ENCODE data around the gene MET.
"Not testable (repeated sequence)": the region's sequence is repeated elsewhere in the genome, so short reads cannot be mapped to it uniquely, and the experiment has no call there.

The MET gene

GRCh38 chr7:116805100-116805544, 133.1 kb downstream of the MET start:
- no peak overlapping the region for H3K4me3 ChIP-seq (ENCODE audit: low read depth, low read length)

- no peak overlapping the region for H3K4me3 ChIP-seq (ENCODE audit: low read depth, low read length)
Observed at GRCh38 chr7:116806046-116806944, 134.3 kb downstream of the MET start.

- no peak overlapping the region for H3K4me3 ChIP-seq (ENCODE audit: low read depth, low read length)
Observed at GRCh38 chr7:116807011-116807560, 135.1 kb downstream of the MET start.

- no peak overlapping the region for H3K4me3 ChIP-seq (ENCODE audit: low read depth, low read length)
Observed at GRCh38 chr7:116809636-116810266, 137.8 kb downstream of the MET start.

- H3K4me3 ChIP-seq (ENCODE audit: low read depth, low read length), result no peak overlapping the region
Observed at GRCh38 chr7:116810267-116811116, 138.5 kb downstream of the MET start.

GRCh38 chr7:116811768-116812167, 139.8 kb downstream of the MET start:
- no peak overlapping the region for H3K4me3 ChIP-seq (ENCODE audit: low read depth, low read length)

GRCh38 chr7:116812860-116813259, 140.9 kb downstream of the MET start:
- H3K4me3 ChIP-seq (ENCODE audit: low read depth, low read length), result no peak overlapping the region

GRCh38 chr7:116813371-116813770, 141.4 kb downstream of the MET start:
- not testable (repeated sequence) for H3K4me3 ChIP-seq (ENCODE audit: low read depth, low read length)

GRCh38 chr7:116815041-116815440, 143.0 kb downstream of the MET start:
- no peak overlapping the region for H3K4me3 ChIP-seq (ENCODE audit: low read depth, low read length)

- H3K4me3 ChIP-seq (ENCODE audit: low read depth, low read length), result no peak overlapping the region
Observed at GRCh38 chr7:116820149-116820548, 148.2 kb downstream of the MET start.

- not testable (repeated sequence) for H3K4me3 ChIP-seq (ENCODE audit: low read depth, low read length)
Observed at GRCh38 chr7:116821647-116822046, 149.7 kb downstream of the MET start.

- H3K4me3 ChIP-seq (ENCODE audit: low read depth, low read length), result no peak overlapping the region
Observed at GRCh38 chr7:116824449-116824848, 152.5 kb downstream of the MET start.

- no peak overlapping the region for H3K4me3 ChIP-seq (ENCODE audit: low read depth, low read length)
Observed at GRCh38 chr7:116828281-116828680, 156.3 kb downstream of the MET start.

GRCh38 chr7:116829041-116829440, 157.0 kb downstream of the MET start:
- H3K4me3 ChIP-seq (ENCODE audit: low read depth, low read length), result no peak overlapping the region

- H3K4me3 ChIP-seq (ENCODE audit: low read depth, low read length), result no peak overlapping the region
Observed at GRCh38 chr7:116829493-116829892, 157.5 kb downstream of the MET start.

- no peak overlapping the region for H3K4me3 ChIP-seq (ENCODE audit: low read depth, low read length)
Observed at GRCh38 chr7:116832692-116833091, 160.7 kb downstream of the MET start.

GRCh38 chr7:116834815-116835504, 163.0 kb downstream of the MET start:
- no peak overlapping the region for H3K4me3 ChIP-seq (ENCODE audit: low read depth, low read length)

- no peak overlapping the region for H3K4me3 ChIP-seq (ENCODE audit: low read depth, low read length)
Observed at GRCh38 chr7:116836048-116836447, 164.1 kb downstream of the MET start.

GRCh38 chr7:116836911-116837310, 164.9 kb downstream of the MET start:
- no peak overlapping the region for H3K4me3 ChIP-seq (ENCODE audit: low read depth, low read length)

- H3K4me3 ChIP-seq (ENCODE audit: low read depth, low read length), result no peak overlapping the region
Observed at GRCh38 chr7:116837586-116837985, 165.6 kb downstream of the MET start.
